NCI-H748 treated with DMSO at 0.1 percent for 48 hours (cell line): ENCODE data around the gene TNP2.

Experiments used
- DNase-seq: peaks from one replicate; lab custom pipeline; 2025; lab: John Stamatoyannopoulos, UW

TNP2 gene

GRCh38 chr16:11240636-11241473 lies 28.3 kb downstream of the TNP2 start:
- DNase-seq = no peak

GRCh38 chr16:11239644-11240632 lies 29.2 kb downstream of the TNP2 start:
- DNase-seq = no peak

- no peak for DNase-seq
These were observed 30.6 kb downstream of the TNP2 start for GRCh38 chr16:11238272-11239202.

DNA sequence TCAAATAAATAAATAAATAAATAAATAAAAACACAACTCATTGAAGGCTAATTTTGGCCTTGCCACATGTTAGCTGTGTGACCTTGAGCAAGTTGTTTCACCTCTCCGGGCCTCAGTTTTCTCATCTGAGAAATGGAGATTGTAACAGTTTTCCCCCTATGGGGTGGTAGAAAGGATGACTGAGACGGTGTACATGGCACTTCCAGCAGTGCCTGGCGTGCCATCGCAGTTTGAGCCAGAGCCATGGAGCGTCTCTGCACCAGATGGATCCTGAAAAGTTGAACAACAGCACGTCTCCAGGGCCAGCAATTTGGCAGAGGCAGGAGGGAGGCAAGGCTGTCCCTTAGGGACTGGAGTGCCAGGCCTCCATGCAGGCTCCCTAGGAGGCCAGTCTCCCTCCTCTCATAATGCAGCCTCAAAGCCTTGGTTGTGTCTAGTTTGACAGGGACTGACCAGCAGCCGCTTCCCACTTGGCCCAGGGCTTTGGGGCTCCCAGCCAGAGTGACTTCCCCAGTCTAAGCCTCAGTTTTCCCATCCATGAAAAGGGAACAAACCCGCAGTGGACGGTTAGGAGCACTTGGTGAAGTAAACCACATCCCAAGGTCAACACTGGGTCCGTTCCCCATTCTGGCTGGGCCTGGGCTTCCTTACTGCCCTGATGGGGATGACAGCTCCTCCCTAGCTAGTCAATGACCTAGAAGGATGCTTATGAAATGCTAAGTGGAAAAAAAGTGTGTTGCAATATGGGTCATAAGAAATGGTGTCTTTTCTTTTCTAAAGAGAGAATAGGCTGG lies 32.5 kb downstream of the TNP2 start:
- DNase-seq = no peak

DNA sequence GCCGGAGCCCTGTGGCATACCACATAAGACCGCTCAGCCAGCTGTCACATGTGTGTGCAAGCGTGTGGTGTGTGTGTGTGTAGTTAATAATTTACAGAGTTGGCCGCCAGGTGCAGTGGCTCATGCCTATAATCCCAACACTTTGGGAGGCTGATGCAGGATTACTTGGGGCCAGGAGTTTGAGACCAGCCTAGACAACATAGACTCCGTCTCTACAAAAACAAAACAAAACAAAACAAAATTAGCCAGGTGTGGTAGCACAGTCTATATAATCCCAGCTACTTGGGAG lies 33.5 kb downstream of the TNP2 start:
- DNase-seq = no peak

DNA sequence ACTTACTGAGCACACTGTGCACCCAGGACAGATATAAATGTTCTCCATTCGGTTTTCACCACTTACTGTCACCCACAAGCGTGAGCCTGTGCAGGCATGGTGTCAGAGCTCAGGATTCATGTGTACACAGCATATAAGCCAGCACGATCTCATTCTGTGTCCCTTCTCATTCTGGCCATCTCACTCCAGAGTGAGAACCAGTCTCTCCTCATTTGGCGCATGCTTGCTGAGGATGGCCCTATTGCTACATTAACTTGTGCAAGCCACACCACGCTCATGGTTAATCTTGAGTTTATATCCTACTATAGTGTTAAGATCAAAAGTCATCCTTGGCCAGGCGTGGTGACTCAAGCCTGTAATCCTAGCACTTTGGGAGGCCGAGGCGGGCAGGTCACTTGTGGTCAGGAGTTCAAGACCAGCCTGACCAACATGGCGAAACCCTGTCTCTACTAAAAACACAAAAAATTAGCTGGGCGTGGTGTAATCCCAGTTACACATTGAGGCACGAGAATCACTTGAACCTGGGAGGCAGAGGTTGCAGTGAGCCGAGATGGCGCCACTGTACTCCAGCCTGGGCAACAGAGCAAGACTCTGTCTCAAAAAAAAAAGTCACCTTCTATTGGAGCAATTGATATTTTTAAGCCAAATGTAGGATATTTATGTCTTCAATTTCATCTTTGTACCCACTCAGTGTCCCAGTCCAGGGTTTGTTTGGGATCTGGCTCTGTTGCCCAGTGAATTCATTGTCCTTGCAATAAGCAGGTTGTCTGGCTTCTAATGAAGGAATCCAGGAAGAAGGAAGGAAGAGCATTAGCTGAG lies 34.0 kb downstream of the TNP2 start:
- no peak for DNase-seq

- DNase-seq = no peak
These were observed 35.3 kb downstream of the TNP2 start for GRCh38 chr16:11233727-11234376.

GRCh38 chr16:11232852-11233726 lies 36.0 kb downstream of the TNP2 start:
- DNase-seq = no peak

DNA sequence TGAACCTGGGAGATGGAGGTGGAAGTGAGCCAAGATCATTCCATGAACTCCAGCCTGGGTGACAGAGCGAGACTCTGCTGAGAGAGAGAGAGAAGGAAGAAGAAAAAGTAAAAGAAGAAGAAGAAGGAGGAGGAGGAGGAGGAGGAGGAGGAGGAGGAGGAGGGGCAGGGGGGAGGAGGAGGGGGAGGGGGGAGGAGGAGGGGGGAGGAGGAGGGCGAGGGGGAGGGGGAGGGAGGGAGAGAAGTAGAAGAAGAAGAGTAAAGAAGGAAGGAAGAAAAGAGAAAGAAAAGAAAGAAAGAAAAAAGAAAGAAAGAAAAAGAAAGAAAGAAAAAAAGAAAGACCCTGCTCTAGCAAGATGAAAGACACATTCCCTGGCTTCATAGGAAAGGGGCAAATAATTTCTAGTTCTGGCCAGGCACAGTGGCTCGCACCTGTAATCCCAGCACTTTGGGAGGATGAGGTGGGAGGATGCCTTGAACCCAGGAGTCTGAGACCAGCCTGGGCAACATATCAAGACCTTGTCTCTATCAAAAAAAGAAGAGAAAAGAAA lies 36.7 kb downstream of the TNP2 start:
- DNase-seq = no peak

GRCh38 chr16:11231367-11231970 lies 37.7 kb downstream of the TNP2 start:
- DNase-seq = no peak

GRCh38 chr16:11229906-11230305 lies 39.2 kb downstream of the TNP2 start:
- no peak for DNase-seq

DNA sequence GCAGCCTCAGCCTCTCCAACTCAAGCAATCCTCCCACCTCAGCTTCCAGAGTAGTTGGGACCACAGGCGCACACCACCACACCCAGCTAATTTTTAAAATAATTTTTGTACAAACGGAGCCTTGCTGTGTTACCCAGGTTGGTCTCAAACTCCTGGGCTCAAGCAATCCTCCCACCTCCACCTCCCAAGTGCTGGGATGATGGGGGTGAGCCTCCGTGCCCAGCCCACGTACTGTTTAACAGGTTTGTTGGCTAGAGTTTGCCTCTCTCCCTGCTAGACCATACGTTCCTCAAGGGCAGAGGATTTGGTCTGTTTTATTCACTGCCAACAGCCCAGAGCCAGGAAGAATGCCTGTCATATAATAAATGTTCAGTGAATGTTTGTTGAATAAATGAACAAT lies 39.7 kb downstream of the TNP2 start:
- no peak for DNase-seq

GRCh38 chr16:11225677-11226549 lies 43.2 kb downstream of the TNP2 start:
- DNase-seq = no peak

DNA sequence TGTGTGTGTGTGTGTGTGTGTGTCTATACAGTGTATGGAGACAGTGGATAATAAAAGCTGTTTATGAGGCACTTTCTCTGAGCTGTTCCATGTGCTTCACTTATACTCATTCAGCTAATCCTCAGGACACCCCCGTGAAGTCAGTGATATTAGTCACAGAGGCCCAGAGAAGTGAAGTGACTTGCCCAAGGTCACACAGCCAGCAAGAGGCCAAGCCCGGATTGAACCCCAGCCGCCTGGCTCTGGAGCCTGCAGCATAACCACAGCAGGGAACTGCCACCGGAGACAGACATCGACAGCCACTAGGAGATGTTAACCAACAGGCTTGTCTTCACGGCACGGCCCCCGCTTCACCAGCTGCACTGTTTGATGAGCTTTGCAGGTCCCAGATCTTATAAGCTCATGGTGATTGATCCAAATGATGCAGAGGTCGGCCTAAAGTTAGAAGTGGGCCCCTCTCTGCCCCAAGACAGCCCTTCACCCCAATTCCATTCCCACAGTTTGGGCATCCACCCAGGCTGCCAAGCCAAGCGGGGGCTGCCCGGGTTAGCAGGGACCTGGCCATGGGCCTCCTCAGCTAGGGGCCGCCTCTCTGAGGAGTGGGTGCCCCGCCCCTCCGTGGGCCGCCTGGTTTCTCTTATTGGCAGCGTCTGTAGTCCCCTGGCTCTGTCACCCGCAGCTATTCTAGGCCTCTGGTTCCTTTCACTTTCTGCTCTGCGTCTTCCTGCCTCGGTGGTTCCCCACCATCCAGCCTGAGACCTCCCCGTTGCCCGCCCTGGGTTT lies 44.0 kb downstream of the TNP2 start:
- no peak for DNase-seq

DNA sequence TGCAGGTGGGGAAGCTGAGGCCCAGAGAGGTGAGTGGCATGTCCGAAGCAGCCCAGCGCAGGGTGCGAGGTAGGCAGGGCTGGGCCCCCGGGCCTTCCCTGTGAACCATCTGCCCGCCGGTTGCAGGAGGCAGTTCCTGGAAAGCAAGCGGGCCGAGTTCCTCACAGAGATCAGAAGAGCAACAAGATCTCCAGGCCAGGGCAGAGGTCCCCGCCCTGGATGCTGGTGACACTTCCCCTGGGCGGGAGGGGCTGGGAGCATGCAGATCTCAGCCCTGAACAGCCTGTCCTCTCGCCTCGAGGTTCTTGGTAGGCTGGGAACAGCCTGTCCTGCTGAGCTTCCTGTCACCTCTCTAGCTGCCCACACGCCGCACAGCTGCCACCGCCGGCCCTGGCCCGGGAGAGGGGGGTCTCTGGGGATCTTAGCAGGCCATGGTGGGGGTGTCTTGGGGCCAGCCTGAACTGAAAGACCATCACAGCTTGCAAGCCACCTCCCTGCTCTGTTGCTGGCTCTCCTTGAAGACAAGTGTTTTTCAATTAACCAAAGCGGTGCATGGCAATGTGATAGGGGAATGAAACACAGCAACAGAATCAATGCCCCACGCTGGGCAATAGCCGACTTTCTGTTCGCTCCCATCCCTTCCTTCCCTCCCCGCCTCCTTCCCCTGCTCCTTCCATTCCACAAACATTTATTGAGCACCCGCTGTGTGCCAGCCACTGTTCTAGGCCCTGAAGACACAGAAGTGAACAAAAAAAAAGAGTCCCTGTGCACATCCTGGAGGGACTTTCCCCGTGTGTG lies 44.8 kb downstream of the TNP2 start:
- DNase-seq = no peak
